ENCODE results near the gene ASPG.
"Not testable (repeated sequence)": the region's sequence is repeated elsewhere in the genome, so short reads cannot be mapped to it uniquely, and the experiment has no call there.

ASPG gene

DNA sequence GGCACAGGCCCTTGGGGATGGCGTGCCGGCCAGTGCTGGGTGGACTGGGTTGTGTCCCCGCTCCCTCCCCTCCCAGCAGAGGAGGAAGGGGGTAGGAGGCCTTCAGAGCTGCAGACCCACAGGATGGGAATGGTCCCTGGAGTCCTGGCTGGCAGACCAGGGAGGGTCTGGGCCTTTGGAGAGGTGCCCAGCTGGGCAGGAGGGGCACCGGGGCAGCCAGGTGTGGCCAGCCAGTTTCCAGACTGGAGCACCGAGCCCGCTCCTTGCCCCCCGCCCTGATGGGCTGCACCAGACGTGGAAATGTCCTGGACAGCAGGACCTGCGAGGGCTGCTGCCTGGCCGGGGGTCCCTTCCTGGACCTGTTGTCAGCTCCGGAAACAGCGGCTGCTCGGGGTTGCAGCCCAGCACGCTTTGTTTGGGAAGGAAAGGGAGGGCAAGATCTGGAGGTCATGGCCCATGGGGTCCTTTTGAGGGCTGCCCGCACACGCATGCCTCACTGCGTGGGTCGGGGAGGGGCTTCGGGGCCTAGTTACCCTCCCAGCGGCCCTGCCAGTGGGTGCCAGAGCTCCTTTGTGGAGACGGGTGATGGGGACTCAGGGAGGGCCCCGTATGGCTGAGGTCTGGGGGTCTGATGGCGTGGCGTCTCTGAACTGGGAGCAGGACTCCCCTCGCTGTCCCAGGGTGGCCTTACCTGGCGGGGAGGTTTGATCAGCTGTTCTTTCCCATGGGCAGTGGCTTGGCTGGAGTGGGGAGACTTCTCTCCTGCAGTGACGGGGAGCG is 62.0 kb downstream of the ASPG start:
- no peak for DNase-seq (ENCODE audit: low read depth)

DNA sequence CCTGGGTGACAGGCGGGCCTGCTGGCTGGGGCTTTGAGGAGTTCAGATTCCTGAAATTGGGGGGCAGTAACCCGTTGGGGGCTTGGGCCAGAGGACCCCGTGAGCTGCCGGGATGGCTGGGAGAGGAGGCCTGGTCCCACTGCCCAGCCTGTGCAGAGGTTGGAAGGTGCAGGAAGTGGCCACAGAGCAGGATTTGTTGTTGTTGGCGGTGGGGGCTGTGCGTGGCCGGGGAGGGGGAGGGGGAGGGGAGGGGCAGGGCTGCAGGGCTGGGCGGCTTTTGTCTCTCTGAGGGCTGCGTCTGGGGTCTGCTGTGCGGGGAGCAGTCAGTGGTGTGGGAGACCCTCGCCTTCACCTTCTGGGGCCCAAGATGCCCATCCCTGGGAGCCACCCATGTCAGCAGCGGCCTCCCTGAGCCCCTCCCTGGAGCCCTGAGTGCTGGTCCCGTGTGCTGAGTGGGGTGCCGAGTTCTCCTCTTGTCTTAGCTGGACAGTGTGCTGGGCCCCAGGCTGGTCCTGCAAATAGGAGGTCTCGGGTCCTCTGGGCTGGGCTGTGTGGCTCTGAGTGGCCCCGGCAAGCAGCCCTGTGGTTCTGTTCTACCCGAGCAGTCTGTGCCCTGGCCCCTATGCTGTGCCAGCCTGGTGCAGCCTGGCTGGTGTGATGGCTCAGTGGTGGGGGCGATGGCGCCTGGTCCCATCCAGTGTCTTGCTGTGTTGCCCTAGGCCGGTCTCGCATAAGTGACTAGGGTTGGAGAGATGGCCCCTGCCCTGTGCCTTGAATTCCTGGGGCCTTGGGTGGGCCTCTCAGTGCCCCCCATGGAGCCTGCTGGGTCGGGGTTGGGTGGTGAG is 63.2 kb downstream of the ASPG start:
- DNase-seq (ENCODE audit: low read depth), result no peak

DNA sequence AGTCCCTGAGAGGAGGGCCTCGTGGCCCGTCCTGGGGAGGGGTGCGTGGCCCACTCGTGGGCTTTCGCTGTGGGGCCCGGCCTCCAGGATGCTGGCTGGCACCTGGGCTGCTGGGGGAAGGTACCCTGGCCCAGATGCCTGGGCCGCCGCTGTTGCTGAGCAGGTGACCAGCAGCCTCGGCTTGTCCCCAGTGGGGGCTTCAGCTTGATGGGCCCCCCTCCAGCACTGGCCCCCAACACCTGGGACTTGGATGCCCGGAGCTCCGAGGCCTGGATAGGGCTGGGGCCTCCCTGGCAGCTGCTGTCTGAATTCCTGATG is 63.7 kb downstream of the ASPG start:
- DNase-seq (ENCODE audit: low read depth), result no peak

DNA sequence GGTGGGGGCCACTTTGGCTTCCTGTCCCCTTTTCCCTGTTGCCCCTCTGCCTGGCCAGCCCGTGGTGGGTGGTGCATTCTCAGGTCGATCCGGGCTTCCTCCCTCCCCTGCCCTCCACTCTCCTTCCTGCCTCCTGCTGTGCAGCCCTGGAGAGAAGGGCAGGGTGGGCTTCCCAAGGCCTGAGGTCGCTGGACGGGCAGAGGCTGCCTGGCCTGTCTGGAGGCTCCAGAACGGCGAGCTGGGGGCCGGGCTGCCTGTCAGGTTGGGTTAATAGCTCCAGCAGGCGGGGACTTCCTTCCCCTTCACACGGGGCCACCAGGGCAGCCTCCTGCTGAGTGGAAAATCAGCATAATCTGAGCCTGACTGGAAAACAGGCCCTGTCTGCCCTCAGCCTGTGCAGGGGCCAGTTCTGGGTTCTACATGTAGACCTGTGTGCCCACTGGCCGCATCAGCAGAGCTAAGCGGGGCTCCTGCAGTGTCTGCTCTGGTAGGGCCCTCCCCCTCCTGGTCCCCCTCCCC is 64.2 kb downstream of the ASPG start:
- DNase-seq (ENCODE audit: low read depth), result no peak

DNA sequence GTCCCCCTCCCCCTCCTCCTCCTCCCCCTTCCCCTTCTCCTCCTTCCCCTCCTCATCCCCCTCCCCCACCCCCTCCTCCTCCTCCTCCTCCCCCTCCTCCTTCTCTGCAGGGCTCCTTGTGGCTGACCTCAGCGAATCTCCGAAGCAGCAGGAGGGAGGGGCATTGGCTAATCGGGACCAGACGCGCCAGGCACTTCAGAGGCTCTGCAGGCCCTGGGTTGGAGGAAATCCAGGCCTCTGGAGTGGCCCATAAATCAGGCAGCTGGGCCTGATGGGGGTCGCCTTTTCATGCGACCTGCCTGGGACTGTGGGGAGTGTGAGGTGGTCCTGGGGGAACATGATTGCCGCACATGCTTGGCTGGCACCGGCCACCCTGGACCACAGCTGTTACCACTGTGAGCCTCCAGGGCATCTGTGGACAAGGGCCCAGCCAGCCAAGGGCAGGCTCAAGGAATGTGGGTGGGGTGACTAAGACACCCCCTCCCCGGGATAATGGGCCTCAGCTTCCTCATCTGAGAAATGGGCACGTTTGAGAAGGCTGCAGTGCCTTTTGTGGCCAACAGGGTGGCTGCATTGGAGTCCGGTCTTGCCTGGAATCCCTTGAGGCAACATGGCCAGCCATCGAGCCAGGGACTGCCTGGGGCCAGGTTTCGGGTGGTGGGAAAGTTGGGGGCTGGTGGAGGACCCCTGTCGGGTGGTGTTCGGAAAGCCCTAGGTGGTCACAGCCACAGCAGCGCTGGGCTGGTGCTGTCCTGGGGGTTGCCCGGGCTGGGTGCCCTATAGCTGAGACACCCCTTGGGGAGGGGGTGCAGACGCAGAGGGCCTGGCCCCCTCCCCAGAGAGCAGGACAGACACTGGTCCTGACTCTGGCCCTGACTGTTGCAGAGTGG is 64.9 kb downstream of the ASPG start:
- DNase-seq (ENCODE audit: low read depth), result peak; percentile 61

DNA sequence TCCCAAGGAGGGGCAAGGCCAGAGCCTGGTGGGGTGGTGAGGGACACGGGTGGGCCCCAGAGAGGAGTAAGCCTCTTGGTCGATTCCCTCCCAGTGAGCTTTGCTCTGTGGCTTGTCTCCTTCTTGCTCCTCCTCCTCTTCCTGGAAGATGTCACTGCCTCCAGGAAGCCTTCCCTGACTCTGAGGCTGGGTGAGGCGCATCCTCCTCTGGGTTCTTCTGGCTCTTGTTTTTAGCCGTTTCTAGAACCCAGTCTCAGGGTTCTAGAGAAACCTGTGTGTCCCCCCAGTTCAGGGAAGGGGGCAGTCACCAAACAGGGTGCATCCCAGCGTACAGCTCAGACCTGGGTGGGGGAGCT is 65.5 kb downstream of the ASPG start:
- DNase-seq (ENCODE audit: low read depth), result no peak

DNA sequence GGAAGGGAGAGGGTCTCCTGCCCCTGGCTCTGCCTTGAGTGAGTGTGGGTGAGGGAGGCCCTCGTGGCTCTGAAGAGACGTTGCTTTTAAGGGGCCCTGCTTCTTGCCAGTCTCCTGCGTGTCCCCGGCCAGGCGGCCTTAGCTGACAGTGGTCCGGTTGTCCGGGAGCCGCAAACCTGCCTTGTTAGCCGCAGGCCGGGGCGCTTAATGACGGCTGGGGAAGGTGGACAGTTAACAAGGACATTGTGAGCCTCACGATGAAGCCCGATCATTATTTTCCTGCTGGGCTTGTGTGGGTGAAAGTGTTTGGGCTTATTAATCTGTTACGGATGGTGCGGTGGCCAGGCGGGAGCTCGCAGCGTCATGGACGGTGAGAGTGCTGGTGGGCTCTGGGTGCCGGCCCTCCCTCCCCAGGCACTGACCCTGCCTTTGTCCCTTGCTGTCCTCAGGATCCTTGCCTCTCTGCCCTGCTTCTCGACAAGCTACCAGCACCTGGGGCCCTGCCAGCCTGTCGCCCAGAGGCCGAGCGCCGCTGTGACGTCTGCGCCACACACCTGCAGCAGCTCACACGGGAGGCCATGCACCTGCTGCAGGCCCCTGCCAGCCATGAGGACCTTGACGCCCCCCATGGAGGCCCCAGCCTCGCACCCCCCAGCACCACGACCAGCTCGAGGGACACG is 66.2 kb downstream of the ASPG start:
- no peak for DNase-seq (ENCODE audit: low read depth)

DNA sequence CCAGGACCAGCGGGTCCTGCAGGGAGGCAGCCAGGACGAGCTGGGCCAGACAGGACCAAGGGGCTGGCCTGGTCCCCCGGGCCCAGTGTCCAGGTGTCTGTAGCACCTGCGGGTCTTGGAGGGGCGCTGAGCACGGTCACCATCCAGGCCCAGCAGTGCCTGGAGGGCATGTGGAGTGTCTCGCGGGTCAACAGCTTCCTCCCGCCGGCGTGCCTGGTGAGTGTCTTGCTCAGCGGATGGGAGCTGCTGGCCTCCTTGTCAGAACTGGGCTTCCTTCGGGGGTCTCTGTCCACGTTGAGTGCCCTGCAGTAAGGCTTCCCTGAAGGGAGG is 66.7 kb downstream of the ASPG start:
- no peak for DNase-seq (ENCODE audit: low read depth)

DNA sequence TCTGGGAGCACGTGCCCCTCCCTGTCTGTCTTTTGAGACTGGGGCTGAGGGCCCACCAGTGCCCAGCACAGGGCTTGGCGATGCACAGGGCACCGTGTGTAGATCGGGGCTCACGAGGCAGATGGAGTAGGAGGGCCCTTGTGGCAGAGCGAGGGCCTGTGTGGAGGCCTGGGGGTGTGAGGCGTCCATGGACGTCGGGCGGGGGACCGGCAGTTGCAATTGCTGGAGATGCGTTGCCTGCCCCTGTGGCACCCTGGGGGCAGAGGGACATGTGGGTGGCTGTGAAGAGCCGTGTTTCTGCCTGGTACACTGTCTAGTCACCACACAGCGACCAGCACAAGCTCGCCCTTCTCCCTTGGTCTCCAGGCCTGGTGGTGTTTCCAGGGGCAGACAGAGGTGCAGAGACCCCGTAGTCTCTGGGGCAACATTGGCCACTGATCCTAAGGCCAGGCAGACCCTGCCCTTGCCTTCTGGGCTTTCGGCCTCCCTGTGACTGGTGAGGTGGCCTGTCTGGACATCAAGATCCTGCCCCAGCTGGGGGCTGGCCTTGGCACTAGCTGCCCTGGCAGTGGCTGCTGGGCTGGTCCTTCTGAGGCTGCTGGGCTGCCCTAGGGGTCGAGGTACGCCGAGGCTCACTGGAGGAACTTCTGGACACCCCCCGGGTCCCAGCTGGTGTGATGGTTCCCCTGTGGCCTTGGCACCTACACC is 67.3 kb downstream of the ASPG start:
- DNase-seq (ENCODE audit: low read depth), result no peak

DNA sequence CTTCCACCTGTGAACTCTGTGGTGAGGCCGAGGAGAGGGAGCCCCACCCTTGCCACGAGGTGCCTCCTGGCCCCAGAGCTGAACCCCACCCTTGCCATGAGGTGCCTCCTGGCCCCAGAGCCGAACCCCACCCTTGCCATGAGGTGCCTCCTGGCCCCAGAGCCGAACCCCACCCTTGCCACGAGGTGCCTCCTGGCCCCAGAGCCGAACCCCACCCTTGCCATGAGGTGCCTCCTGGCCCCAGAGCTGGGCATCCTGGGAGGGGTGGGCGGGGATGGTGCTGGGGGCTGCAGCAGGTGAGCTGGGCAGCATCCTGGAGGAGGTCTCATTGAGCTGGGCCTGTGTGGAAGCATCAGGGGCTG is 67.9 kb downstream of the ASPG start:
- not testable (repeated sequence) for DNase-seq (ENCODE audit: low read depth)

DNA sequence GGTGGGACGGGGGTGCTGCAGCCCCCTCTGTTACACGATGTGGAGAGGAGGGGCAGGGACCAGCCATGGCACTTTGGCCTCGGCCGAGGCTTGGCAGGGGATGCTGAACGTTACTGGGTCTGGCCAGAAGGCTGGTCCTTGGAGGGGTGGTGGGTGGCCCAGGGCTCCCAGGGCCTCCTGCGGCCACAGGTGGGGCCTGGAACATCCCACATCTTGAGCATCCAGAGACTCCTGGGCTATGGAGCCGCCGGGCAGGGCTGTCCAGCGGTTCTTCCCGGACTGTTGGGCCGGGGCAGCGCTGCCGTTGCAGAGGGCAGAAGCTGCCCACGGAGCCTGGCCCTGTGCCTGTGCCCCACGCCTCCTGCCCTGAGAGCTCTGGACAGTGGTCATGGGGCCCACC is 68.7 kb downstream of the ASPG start:
- no peak for DNase-seq (ENCODE audit: low read depth)

DNA sequence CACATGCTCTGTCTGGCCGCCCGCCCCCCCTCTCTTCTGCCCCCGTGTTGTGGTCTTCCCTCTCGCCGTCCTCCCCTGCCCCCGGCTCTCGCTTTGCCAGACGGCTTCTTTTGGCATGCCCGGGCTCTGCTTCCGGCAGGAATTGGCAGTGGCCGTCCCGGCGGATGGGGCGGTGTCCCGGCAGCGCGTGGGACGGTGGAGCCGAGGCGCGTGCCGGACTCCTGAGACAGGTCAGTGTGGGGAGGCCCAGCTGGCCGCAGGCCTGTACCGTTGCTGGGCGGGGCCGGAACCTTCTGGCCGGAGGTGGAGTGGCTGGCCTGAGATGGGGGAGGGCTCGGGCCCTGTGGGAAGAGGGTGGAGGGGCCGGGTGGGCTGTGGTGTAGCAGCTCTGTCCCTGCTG is 70.0 kb downstream of the ASPG start:
- DNase-seq (ENCODE audit: low read depth), result no peak

DNA sequence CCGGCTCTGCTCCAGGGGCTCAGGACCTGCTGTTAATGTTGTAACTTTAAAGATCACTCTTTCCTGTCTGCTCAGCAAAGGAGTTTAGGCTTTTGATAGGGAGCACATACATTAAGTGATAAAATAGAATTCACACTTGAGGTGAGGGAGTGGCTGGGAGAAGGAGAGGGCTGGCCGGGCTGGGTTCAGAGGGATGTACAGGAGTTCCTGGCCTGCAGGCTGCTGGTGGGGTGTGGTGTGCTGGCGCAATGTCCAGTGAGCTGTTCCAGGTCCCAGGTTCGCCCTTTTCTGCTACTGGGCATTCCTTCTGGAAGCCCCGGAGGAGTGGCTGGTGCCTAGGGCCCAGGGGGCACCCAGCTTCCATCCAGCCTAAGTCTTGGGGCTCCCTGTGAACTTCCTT is 70.6 kb downstream of the ASPG start:
- DNase-seq (ENCODE audit: low read depth), result no peak

DNA sequence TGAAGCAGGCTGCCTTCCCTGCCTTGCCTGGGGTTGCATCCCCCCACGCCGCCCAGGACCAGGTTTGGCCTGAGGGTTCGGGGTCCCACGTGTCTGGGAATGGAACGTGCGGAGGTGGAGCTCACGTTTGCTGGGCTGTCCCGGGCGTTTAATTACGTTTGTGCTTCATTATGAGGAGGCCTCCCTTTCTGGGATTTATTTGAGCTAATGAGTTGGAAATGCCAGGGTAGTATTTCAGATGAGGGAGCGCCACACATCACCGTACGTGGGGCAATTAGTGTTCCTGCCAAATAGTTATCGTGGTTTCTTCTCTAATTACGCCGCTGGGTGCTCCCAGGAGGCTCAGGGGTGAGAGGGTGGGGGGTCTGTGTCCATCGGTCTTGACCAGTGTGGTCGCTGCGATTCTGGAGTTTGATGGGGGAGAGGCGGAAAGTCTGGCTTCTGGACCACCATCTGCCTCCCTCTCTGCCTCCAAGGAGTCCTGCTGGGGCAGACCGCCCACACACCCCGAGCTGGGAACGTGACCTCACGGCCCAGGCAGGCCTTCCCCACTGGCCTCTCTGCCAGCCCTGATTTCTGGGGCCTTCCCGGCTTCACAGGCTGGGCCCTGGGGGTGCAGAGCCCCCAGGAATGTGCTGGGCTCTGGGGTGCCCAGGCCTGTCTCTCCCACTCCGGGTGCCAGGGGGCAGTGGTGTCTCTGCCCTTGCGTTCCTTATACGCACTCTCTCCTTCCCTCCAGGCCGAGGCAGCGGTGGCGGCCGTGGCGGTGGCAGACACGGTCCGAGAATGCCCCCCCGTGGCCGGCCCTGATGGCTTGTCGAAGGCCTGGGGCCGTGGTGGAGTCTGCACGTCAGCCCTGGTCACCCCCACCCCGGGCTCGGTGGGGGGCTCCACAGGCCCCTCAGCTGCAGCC is 71.8 kb downstream of the ASPG start:
- DNase-seq (ENCODE audit: low read depth), result no peak

DNA sequence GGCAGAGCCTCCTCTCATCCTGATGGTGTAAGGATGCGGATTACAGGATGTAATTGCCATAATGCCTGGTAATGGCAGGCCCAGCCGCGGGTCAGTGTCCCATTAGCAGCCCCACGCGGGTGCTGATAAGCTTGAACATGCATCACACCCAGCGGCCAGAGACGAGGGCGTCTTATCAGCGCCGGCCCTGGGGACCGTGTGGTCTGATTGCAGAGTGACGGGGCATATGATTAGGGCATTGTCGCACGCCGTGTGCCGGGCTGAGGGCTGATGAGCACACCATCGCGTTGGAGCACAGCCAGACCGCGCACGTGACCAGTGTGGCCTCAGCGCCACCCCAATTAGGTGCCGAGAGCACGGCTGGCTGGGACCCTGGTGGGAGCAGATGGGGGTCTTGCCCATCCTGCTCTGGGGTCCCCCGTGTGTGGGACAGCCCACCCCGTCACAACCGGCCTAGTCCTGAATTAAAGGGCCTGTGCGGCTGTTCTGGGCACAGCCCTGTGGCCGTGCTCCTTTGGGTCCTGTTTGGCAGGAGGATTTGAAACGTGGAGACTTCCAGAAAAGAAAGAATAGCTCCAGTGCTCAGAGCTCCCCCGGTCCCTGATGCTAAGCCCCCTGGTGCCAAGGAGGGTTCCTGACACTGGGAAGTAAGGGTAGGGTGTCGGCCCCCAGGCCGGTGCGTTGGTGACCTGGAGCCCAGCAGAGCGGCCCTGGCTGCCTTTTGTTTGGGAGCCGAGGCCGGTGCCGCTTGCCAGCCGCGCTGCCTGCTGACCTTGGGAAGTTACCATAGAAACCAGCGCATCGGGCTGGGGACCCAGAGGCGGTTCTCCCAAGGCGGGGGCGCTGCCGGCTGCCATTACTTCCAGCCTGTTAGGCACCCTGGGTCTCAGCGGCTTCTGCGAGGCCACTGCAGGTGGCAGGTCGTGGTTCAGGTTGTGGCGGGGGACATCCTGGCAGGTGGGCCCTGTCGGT is 73.6 kb downstream of the ASPG start:
- DNase-seq (ENCODE audit: low read depth), result peak; percentile 85

DNA sequence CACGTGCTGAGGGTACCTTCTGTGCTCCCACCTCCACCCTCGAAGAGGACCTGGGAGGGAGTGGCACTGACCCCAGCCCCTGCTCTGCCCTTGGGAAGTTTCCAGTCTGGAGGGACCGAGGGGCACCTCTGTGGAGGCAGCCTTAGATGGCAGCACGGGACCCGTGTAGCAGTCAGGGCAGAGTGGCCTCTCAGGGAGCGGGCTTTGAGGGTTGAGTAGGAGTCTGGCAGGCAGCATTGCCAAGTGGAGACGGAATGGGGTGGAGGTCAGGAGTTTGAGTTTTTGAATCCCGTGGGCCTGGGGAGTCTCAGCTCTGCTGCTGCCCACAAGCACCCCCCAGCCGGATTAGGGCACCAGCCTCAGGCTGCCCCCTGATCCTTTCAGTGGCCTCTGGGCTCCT is 74.5 kb downstream of the ASPG start:
- no peak for DNase-seq (ENCODE audit: low read depth)

DNA sequence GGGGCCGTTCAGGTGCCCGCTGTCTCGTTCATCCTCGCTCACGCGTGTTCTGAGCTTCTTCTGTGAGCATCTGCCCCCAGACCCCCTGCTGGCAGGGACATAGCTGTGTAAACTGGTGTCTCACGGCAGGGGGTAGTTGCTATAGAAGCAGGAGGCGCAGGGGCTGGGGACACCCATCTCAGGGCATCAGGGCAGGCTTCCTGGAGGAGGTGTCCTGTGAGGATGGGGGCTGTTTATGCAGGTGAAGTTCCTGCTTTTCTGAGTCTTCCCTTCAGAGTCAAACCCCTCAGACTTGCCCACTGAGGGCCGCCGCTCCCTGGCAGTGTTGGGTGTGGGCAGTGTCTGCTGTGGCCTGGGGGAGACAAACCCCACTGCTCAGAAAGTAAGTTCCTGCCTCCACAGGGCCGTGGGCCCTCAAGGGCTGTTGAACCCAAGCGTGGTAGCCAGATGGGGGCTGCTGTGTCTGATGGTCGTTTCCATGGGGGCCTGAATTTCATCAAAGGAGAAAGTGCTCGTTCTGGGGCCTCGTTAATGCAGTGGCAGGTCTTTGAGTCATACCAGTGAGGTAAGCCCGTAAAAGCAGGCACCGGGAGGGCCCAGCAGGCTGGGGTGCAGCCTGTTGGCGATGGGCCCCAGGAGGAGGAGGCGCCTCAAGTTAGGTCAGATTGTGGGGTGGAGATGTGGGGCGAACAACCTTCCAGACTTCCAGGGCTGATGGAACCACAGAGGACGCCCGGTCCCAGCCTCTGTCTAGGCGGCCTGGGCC is 76.3 kb downstream of the ASPG start:
- DNase-seq (ENCODE audit: low read depth), result no peak

DNA sequence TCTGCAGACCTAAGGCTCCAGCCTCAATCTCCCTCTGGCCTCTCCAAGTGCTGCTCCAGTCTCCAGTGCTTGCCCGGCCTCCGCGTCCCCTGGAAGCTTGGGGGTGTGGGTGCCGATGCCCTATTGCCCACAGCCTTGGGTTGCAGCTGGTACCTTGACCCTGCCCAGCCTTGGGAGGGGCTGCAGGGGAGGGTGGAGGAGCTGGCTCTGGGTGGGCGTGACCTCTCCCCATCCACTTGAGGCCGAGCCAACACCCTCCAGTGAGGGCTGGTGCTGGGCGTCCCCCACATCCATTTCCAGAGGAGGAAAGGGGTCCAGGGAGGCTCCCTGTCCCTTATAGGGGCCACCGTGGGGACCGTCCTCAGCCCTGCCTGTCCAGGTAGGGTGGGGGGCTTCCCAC is 77.0 kb downstream of the ASPG start:
- DNase-seq (ENCODE audit: low read depth), result no peak

Measured in CMK (cell line).